Amygdala (tissue), 56 donors: ENCODE data around the gene TMEM252.

ENCODE experiments used
- DNase-seq, 56 donors: peaks; one replicate each; lab custom pipeline; 2025; lab: John Stamatoyannopoulos, UW

The TMEM252 gene

GRCh38 chr9:68502279-68502678, 38.4 kb downstream of the TMEM252 start:
- no peak for DNase-seq

GRCh38 chr9:68500457-68501381, 40.0 kb downstream of the TMEM252 start:
- DNase-seq, result no peak

GRCh38 chr9:68498816-68499215, 41.9 kb downstream of the TMEM252 start:
- no peak for DNase-seq

GRCh38 chr9:68497629-68498028, 43.1 kb downstream of the TMEM252 start:
- no peak for DNase-seq

- DNase-seq, result no peak
These were observed 44.3 kb downstream of the TMEM252 start for GRCh38 chr9:68496356-68496755.

- no peak for DNase-seq
These were observed 45.4 kb downstream of the TMEM252 start for GRCh38 chr9:68495247-68495646.

GRCh38 chr9:68493958-68494577, 46.6 kb downstream of the TMEM252 start:
- no peak for DNase-seq

- DNase-seq, result no peak
These were observed 47.1 kb downstream of the TMEM252 start for GRCh38 chr9:68493541-68493940.

- DNase-seq, result no peak
These were observed 47.9 kb downstream of the TMEM252 start for GRCh38 chr9:68492806-68493205.

GRCh38 chr9:68489646-68490045, 51.0 kb downstream of the TMEM252 start:
- DNase-seq, result no peak

- DNase-seq, result no peak
These were observed 52.6 kb downstream of the TMEM252 start for GRCh38 chr9:68488126-68488525.
